GM18868 (cell line): ENCODE data around the gene MCFD2.
"Not testable (repeated sequence)": the region's sequence is repeated elsewhere in the genome, so short reads cannot be mapped to it uniquely, and the experiment has no call there.

Experiments used
- ATAC-seq: cut with Tn5 transposase; IDR thresholded peaks from one replicate; pipeline ENCODE4 v1.9.1; 2021; ENCODE audit warnings: mild to moderate bottlenecking, moderate library complexity; ENCODE audit not compliant: unreplicated experiment

MCFD2 gene

DNA sequence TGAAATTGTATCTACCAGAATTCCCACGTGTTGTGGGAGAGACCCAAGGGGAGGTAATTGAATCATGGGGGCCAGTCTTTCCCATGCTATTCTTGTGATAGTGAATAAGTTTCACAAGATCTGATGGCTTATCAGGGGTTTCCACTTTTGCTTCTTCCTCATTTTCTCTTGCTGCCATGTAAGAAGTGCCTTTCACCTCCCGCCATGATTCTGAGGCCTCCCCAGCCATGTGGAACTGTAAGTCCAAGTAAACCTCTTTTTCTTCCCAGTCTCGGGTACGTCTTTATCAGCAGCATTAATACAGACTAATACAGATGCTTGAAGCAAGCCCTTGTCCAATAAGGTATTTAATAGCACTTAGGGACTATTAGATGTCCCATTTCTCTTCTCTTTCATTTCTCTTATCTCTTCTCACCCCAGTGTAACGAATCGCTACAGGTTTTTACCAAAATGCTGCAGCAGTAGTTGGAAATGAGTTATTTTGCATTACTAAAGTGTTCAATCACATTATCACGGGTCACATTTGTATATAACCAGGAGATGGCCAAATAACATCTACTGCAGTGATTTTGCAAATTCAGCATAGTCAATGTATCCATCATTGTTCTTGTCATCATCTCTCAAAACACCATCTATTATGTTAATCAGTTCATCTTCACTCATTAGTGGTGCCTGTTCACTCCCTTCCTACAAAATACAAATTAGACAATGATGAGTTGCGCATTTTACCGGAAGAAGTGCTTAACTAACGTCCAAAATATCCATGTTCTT lies 10.5 kb downstream of the MCFD2 start:
- not testable (repeated sequence) for ATAC-seq

DNA sequence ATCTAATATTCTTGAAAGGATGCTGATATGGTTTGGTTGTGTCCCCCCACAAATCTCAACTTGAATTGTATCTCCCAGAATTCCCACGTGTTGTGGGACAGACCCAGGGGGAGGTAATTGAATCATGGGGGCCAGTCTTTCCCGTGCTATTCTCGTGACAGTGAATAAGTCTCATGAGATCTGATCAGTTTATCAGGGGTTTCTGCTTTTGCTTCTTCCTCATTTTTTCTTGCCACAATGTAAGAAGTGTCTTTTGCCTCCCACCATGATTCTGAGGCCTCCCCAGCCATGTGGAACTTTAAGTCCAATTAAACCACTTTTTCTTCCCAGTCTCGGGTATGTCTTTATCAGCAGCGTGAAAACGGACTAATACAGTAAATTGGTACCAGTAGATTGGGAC lies 12.6 kb downstream of the MCFD2 start:
- ATAC-seq: not testable (repeated sequence)

DNA sequence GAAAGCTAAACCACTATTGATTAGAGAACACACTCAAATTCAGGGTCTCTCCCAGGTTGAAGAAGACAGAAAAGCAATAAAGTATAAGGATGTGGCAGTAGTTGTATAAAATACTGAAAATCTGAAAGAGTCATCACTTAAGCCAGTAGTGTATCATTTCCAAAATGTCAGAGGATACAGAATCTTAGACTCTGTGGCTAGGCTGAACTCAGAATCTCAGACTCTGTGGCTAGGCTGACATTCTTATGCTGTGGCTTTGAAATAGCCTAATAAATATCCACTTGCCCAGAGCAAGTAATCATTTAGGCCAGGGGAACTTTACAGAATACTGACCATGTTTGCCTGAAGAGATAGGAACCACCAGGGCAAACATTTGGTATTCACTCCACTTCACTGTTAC lies 13.1 kb downstream of the MCFD2 start:
- ATAC-seq: no peak

DNA sequence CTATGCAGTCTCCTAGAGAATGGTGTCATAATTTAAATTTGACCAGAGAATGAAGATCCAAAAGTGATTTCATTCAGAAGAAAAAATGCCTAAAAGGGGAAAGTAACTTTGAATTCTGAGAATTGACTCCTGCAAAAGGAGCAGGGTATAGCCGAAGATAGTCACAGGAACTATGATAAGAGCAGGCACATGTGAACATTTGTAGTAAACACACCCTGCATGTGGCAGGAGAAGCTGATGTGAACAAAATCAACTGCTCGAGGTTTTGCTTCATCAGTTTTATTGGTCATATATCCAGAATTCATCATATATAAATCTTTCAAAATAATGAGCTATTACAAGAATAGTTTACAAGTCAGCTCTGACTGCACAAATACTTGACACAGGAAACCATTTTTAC lies 14.0 kb downstream of the MCFD2 start:
- ATAC-seq: no peak

DNA sequence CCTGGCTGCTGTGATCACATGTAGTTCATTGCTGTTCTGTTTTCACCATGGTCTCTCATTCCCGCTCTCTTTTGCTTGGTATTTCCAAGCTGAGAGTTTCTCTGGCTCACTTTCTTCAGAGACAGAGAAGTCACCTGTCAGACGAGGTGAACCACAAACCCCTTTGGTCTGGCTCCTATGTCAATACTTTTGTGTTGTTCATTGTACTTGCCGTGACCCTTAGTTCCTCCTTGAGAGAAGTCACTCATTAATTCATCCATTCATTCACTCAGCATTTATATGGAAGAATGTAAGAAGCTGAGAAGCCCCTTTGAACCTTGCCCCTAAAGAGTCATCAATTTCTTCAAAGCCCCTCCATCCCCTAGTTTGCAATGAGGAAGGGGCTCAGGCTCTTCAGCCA lies 15.2 kb downstream of the MCFD2 start:
- ATAC-seq: no peak

DNA sequence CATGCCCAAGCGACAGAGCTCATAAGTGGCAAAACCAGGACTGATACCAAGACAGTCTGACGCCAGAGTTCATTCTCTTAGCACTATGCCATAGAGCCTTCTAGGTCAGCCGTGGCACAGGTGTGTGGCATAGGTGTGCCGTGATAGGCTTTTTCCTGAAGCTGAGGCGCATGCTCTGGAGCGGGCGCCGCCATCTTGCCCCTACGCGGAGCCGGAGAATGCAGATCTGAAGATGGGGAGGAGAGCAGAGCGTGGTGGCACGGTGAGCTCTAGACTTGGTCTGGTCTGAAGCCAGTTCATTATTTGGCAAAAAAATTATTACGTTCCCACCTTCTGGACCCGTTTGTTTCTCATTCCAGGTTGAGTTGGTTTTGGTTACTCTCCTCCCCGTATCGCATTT lies 16.6 kb downstream of the MCFD2 start:
- no peak for ATAC-seq

DNA sequence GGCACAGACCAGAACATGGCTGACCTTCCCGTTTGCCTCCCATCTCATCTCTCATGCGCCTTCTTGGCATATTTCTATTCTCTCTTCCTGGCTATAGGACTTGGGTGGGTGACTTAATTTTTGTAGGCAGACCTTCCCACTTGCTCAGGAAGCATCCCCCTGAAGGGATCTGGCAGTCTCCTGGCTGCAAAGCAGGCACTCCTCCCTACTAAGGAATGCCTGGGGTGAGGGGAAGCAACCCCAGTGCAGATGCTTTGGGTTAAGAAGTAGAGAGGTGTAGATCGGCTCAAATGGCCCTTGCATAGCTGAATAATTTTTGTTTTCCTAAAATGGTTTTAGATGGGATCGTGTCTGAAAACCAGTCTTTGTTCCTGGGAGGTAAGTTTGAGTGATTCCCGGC lies 17.6 kb downstream of the MCFD2 start:
- no peak for ATAC-seq

DNA sequence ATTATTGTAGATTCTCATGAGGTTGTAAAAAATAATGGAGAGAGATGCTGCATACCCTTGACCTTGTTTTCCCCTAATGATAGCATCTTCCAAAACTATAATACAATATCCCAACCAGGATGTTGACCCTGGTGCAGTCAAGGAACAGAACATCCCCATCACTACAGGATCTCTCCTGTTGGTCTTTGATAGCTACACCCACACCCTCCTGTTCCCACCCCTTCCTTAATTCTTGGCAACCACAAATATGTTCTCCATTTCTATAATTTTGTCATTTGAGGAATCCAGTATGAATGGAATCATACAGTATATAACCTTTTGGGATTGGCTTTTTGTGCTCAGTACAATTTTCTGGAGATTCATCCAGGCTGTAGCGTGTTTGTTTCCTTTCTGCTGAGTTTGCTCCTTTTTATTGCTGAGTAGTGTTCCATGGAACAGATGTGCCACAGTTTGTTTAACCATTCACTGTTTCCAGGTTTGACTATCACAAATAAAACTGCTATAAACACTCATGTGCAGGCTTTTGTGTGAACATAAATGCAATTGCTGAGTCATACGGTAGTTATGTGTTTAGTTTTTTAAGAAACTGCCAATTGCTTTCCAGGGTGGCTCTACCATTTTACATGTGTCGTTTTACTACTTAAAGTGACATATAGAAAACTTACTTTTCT lies 22.2 kb downstream of the MCFD2 start:
- ATAC-seq: no peak

DNA sequence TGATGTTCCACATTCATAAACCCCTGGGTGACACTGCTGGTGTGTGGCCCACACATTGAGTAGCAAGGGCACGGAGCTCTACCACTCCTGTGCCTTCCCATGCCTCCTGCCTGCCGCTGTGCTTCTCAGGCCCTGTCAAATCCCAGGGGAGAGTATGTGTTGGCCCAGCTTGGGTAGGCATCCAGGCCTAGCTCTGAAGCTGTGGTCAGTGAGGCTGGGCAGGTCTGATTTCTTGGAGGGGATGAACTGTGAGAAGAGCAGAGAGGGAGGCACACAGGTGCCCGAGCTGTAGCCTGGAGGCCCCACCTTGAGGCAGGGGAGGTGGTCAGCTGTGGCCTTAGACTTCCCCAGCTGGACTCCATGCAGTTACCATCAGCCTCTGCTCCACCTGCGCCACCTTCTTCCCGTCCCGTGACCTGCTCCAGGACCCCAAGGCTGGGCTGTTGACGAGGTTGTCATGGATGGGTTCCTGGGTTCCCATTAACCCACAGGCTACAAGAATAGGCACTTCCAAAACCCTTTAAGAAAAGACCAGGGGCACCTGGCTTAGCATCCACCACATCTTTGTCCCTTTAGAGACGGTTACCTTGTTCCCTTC lies 23.6 kb downstream of the MCFD2 start:
- no peak for ATAC-seq

DNA sequence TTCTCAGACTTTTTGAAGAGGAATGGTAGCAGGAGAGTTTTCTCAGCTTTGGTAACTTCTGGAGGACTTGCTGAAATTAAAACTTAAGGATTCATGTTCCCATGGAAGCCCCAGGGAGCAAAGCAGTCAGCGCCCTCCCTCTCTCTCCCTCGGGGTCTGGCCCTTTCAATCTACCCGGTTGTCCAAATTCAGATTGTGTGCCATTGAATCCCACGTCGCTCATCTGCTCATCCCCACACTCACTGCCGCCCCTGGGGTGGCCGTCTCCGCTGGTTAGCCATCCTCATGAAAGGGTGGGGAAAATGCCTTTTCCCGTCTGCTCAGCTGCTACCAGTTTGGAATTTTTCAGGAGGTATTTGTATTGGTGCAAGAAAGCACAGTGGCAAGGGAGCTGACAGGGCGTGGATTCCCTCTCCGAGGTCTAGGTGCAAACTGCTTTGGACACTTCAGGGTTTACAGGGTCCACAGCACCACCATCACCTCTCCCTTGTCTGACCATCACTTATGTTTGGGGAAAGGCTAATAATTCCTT lies 27.1 kb downstream of the MCFD2 start:
- no peak for ATAC-seq

DNA sequence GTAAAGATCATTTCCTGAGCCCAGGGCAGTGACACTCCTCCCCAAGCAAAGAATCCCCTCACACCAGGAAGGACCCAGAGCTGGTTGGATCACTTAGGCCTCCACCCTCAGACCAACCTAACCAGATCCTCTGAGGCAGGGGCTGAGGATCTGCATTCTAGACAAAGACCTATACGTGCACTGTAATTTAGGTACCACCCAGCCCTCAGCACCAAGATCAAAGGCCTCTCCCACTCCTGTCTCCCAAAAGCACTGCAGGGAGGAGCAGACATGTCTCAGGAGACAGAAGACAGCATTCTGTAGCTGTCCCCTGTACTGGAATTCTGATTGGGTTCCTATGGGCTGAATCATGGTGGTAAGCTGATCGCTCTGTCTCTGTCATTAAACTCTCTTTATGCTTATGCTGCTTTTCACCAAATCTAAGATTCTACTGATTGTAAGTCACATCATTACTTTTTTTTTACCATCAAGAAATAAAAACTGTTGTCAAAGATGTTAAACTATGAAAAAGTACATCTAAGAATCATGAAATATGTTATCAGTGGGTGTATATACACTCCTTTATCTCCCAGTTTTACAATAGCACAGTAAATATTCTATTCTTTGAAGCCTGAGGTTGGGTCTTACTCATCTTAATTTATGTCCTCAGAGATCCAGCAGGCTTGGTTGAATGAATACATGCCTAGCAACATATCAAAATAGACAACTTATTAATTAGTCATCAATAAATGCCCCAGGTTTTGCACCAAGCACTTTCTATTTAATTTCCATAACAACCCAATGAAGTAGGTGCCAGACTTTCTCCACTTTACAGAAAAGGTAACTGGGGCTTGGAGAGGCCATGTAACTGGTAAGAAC lies 28.3 kb downstream of the MCFD2 start:
- no peak for ATAC-seq

DNA sequence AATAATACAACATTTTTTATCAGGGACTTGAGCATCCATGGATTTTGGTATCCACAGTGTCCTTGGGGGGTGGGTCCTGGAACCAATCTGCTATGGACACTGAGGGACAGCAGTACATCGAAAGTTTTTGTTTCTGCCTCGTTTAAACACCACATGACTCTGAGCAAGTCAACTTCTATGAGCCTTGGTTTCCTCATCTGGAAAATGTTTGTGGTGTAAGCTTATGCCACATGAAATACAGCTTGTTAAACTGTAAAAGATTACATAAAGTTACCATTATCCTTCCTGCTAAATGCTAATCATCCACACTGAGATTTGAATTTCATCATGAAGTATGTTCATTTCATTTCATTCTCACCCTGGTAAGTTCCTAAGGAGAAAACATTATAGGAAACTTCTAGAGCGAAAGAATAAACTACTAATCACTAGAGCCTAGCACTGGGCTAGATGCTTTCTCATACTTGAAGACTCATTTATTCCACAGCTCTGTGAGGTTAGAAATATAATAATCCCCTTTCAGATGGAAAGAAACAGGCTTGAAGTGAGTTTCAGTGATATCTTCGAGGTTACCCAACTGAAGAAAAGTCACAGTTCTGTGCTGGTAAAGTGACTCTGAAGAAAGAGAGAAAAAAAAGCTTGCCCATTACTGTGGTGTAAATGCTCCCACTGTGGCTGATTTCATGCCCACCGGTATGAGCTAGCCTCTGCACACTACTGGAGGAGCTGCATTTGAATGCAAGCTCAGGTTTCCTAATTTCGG lies 29.2 kb downstream of the MCFD2 start:
- ATAC-seq: no peak

DNA sequence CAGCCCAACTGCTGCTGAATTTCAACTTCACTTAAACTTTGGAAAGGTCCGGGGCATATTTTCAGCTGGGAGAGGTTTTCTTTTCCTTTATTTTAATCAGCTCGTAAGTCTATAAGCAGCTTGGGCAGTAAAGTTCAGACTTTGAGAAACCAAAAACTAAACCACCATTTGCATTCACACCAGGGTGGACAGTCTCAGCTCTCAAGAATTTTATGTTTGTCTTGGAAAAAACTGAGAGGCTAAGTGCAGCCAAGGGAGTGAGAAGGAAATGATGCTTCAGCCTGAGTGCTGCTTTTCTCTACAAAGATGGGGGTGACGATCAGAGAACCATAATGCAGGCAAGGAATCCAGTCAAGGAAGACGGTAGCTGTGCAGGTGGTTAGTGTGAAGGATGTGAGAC lies 30.2 kb downstream of the MCFD2 start:
- no peak for ATAC-seq

DNA sequence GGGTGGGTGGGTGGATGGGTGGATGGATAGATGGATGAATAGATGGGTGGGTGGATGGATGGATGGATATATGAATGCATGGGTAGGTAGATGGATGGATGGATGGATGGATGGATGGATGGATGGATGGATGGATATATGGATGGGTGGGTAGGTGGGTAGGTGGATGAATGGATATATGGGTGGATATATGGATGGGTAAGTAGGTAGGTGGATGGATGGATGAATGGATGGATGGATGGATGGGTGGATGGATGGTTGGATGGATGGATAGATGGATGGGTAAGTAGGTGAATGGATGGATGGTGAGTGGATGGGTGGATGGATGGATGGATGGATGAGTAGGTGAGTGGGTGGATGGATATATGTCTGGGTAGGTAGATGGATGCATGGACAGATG lies 36.1 kb downstream of the MCFD2 start:
- no peak for ATAC-seq

DNA sequence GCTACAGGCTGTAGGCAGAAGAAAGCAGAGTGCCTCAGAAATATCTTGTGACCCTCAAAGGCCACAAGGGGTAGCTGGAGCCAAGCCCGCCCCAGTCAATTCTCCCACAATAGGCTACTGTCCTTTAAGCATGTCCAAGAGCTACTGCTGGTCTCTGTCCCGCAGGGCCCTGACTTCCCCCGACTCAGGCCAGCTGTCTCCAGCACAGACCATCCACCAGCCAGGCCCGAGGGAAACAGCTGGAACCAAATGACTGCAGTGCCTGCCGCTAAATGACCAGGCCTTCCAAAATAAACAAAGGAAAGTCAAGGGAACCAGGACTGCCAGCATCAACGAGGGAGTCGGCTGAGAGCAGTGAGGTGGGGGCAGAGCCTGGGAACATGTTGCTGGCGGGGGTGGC lies 36.7 kb downstream of the MCFD2 start:
- ATAC-seq: no peak

DNA sequence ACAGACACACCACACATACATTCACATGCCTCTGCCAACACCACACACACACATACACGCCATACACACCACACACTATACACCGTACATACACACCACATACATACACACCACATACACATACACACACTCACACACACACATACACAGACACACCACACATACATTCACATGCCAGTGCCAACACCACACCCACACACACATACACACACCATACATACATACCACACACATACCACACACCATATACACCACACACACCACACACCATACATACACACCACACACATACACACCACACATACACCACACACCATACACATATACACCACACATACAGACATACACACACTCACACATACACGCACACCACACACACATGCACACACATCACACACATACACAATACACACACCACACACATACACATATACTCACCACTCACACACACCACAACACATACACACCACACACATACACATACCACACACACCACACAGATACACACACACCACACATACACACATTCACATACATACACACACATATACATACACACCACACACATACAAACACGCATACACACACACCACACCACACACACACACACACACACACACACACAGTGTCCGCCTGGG lies 37.2 kb downstream of the MCFD2 start:
- no peak for ATAC-seq

DNA sequence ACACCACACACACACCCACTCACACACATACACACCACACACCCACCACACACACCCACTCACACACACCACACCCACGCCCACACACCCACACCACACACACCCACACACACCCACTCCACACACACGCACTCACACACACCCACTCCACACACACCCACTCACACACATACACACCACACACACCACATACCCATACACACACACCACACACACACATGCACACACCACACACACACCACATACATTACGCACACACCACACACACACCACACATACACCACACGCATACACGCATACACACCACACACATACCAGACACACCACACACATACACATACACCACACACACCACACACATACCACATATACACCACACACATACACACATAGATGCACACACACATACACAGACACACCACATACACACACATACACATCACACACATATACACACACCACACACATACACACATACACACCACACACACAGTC lies 37.9 kb downstream of the MCFD2 start:
- no peak for ATAC-seq

DNA sequence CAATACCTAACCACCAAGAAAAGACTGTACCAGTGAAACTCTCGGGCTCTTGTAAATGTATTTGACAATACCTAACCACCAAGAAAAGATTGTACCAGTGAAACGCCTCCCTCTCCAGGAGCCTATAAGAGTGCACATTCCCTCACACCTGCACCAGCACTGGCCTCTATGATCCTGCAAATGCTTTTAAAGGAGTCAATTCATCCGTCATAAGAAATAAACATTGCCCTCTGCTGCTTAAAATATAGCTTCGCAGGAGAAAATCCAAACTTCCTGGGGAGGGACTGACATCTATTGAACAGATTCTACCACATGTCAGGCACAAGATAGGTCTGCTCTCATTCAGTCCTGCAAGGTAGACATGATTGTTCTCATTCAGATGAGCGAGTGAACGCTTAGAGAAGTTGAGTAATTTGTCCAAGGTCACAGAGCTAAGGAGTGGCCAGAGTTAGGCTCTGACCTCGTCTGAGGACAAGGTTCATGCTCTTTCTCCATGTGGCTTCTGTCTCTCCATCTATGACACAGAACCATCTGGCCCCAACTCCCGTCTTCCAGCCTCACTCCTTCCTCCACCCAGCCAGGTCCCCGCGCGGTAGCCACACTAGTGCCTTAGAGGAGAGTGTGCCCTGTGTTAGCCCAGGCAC lies 38.7 kb downstream of the MCFD2 start:
- no peak for ATAC-seq
